H1 (cell line): ENCODE data around the gene FCRL2. TPM values are rescaled to one million over a fixed set of nuclear protein-coding genes. Genes with fewer than 3 reads are reported as not detected.

Experiments
- NRF1 ChIP-seq: IDR thresholded peaks from 2 replicates; pipeline ENCODE4 v1.6.1; 2011; ENCODE audit warnings: mild to moderate bottlenecking, low read depth, low read length, improper control_type of control experiment
- PHF8 ChIP-seq: fragments of 200-600 bp; sonication (generic); conservative IDR thresholded peaks from 2 replicates; pipeline ENCODE4 v1.7.1; 2012; ENCODE audit warnings: low read depth, mild to moderate bottlenecking, inconsistent platforms, low read length, moderate library complexity
- SIN3A ChIP-seq, 2 experiments: IDR thresholded peaks in 1 of 2; conservative IDR thresholded peaks in 1 of 2; 2 replicates each; pipeline ENCODE4 v1.6.1; 2011 to 2012; ENCODE audit warnings: low read length in 2 of 2, improper control_type of control experiment in 1 of 2, low read depth in 1 of 2, mild to moderate bottlenecking in 1 of 2
- polyA plus RNA-seq, 7 experiments: library from polyadenylated mRNA; depleted of rRNA in 3 of 7; stranded (reverse) in 5 of 7; unstranded in 2 of 7; fragments of >200 nt in 5 of 7; fragments of 200-250 nt in 2 of 7; gene quantifications; 1 replicate in 5 of 7; 2 replicates in 1 of 7; 4 replicates in 1 of 7; pipeline versions ENCODE4 v1.2.1 to v1.2.3, GENCODE V29; 2011 to 2013; ENCODE audit warnings: missing spikeins in 2 of 7, mixed read lengths in 2 of 7
- total RNA-seq: library from RNA; stranded (reverse); fragmentation: NEBNext Ultra II Directional; extraction: Animal tissue kit (Norgen Biotek cat#: 25700); gene quantifications from 2 replicates; pipeline ENCODE4 v1.2.1, GENCODE V29; 2021

Gene FCRL2
- total and polyA plus RNA-seq, 2 of the 8 experiments (the other 6 are each of a cell fraction or from before 2014, with no cell fraction given), result not detected

GRCh38 chr1:157748262-157748817, 28.6 kb downstream of the FCRL2 start (continued):
- no peak for TF ChIP-seq NRF1
- no peak for TF ChIP-seq SIN3A (conservative IDR thresholded peaks at IDR 0.05 in 1 of 2, IDR thresholded peaks at IDR 0.05 in 1 of 2; ENCODE audit: low read depth in 1 of 2, low read length in 2 of 2)
- TF ChIP-seq PHF8, result no peak
- TF ChIP-seq, all 59 proteins: peak for 0
